Measurements from ENCODE around the gene PRPF19. TPM values are rescaled to one million over a fixed set of nuclear protein-coding genes. Genes with fewer than 3 reads are reported as not detected.
"Not testable (repeated sequence)": the region's sequence is repeated elsewhere in the genome, so short reads cannot be mapped to it uniquely, and the experiment has no call there.

The PRPF19 gene
- total RNA-seq, 2 donors from 2014 or later, result 22.1 to 27.0 TPM

DNA sequence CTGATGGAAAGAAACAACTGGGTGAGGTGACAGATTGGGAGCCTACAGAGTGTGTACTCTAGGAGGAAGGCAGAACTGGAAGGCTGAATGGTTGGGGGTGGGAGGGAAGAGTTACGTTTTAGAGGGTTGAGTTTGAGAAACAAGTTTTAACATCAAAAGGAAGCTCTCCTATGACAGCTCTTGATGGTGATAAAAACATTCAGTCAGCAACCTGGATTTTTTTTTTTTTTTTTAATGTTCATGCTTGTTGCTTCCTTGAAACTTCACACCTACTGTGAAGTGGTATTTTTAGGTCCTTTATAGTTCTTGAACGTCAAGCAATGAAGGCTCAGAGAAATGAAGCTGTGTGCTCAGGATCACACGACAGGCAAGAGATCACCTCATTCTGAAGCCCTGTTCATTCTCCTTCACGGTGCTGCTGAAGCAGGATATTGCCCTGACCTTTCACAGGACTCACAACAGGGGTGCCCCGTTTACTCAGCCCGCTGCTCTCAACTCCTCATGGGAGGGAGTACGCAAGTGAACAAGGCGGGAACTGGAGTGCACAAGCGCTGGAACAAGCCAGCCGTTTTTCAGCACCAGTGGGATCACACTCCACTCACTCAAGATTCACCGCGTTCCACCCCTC is 6.0 kb upstream of the PRPF19 start:
- Histone ChIP-seq H3K27me3 (no peaks in the 10 kb centered on the region), H3K27ac (no peak overlapping the region), H3K4me3 (no peak overlapping the region), H3K9me3 (no peaks in the 10 kb centered on the region), H3K36me3 (replicated peaks in 1 of 2; ENCODE audit: insufficient read depth in 1 of 2, low read depth in 2 of 2) (no peaks in the 10 kb centered on the region), H3K4me1 (peaks cover 30% of the 10 kb centered on the region)
- no peak for DNase-seq
- intact Hi-C loops (cut with DNase I), result no loop called here
- TF ChIP-seq, protein P1, sequence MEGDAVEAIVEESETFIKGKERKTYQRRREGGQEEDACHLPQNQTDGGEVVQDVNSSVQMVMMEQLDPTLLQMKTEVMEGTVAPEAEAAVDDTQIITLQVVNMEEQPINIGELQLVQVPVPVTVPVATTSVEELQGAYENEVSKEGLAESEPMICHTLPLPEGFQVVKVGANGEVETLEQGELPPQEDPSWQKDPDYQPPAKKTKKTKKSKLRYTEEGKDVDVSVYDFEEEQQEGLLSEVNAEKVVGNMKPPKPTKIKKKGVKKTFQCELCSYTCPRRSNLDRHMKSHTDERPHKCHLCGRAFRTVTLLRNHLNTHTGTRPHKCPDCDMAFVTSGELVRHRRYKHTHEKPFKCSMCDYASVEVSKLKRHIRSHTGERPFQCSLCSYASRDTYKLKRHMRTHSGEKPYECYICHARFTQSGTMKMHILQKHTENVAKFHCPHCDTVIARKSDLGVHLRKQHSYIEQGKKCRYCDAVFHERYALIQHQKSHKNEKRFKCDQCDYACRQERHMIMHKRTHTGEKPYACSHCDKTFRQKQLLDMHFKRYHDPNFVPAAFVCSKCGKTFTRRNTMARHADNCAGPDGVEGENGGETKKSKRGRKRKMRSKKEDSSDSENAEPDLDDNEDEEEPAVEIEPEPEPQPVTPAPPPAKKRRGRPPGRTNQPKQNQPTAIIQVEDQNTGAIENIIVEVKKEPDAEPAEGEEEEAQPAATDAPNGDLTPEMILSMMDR (IDR thresholded peaks at IDR 0.05), result no peak
- no peak for TF ChIP-seq POLR2A (IDR thresholded peaks at IDR 0.05)
- 68 to 75% methylated on average over 12 of the region's 12 CpGs for WGBS, 2 donors
- ATAC-seq, result no peak

DNA sequence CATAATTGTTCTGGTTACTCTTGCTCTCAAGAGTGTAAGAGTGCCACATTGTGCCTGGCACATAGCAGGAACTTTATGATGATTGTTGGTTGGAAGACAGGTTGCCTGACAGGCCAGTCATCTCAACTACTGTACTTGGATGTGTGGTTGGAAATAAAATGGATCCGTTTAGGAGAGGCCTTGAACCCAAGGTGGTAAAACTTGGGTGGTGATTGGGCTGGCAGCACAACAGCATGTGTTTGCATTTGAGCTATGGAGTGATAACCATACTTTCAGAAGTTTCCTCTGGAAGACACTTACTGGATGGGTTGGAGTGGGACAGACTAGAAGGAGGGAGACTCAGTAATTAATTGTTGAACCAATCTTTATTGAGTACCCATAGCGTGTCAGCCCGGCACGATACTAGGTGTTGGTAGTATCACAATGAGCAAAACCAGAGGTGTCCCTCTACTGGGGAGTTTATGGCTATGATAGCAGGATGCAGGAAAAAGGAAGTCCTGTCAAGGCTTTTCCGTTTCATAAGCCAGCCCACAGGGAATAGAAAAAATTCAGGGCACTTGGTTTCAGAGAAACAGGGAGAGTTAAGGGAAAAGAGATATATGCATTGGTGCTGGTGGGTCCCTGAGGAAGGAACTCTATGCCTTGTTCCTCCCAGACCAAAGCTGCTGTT is 4.5 kb upstream of the PRPF19 start:
- intact Hi-C loops (cut with DNase I), result no loop called here
- H3K27ac ChIP-seq, result peak overlapping the region in 1 of 4 donors; percentile 9
- no peaks in the 10 kb centered on the region for H3K27me3 ChIP-seq

DNA sequence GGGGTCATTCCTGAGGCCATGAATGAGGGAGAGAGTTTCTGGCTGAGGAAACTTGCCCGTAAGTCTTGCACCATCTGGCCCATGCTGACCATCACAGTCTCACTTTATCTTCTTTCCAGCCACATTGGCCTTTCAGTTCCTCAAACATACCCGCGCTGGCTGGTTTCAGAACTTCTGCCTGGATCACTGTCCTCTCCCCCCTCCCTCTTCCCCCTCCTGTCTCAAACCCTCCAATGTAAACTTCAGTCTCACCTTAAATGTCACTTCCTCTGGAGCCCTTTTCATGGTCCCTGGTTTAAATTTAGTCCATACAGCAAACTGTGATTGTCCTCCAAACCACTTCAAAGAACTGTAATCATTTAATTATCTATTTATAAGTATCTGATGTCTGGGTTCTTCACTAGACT is 3.9 kb upstream of the PRPF19 start:
- H3K27me3 ChIP-seq, result no peaks in the 10 kb centered on the region
- peak overlapping the region in 1 of 4 donors; percentile 9 for H3K27ac ChIP-seq
- ATAC-seq (no peak), DNase-seq (peak in 1 of 4 donors; percentile 58)
- WGBS, 2 donors, result 78 to 81% methylated on average over 3 of the region's 3 CpGs
- H3K4me3 ChIP-seq, result no peak overlapping the region
- no peak for TF ChIP-seq POLR2A (IDR thresholded peaks at IDR 0.05)
- TF ChIP-seq, protein P1 (IDR thresholded peaks at IDR 0.05), result no peak
- intact Hi-C loops (cut with DNase I), result no loop called here
- no peaks in the 10 kb centered on the region for H3K9me3 ChIP-seq
- H3K36me3 ChIP-seq (replicated peaks in 1 of 2; ENCODE audit: insufficient read depth in 1 of 2, low read depth in 2 of 2), result no peaks in the 10 kb centered on the region
- peaks cover 24% of the 10 kb centered on the region for H3K4me1 ChIP-seq

More for the DNA sequence above, 4.5 kb upstream of the PRPF19 start:
- ATAC-seq, result no peak
- no peaks in the 10 kb centered on the region for H3K36me3 ChIP-seq (replicated peaks in 1 of 2; ENCODE audit: insufficient read depth in 1 of 2, low read depth in 2 of 2)
- peaks cover 25% of the 10 kb centered on the region for H3K4me1 ChIP-seq
- no peak for DNase-seq
- WGBS, 2 donors, result 64 to 70% methylated on average over 5 of the region's 5 CpGs
- no peaks in the 10 kb centered on the region for H3K9me3 ChIP-seq
- TF ChIP-seq, protein P1 (IDR thresholded peaks at IDR 0.05), result no peak
- TF ChIP-seq POLR2A (IDR thresholded peaks at IDR 0.05), result no peak
- no peak overlapping the region for H3K4me3 ChIP-seq

DNA sequence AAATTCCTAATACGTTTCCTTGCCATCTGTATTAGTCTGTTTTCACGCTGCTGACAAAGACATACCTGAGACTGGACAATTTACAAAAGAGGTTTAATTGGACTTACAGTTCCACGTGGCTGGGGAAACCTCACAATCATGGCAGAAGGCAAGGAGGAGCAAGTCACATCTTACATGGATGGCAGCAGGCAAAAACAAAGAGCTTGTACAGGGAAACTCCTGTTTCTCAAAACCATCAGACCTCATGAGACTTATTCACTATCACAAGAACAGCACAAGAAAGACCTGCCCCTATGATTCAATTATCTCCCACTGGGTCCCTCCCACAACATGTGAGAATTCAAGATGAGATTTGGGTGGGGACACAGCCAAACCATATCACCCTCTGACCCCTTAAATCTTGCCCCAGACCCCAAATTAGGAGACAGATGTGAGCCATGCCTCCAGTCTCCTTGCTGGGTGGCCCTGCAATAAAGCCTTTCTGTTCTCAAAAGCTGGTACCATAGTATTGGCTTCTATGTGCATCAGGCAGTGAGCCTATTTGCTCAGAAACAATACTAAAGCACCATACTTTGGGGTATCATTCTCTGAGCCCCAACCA is 3.4 kb upstream of the PRPF19 start:
- H3K36me3 ChIP-seq (replicated peaks in 1 of 2; ENCODE audit: insufficient read depth in 1 of 2, low read depth in 2 of 2); H3K4me3 ChIP-seq; H3K27me3 ChIP-seq; ATAC-seq; intact Hi-C loops (cut with DNase I); H3K27ac ChIP-seq; H3K9me3 ChIP-seq; DNase-seq: not testable (repeated sequence)
- peaks cover 24% of the 10 kb centered on the region for H3K4me1 ChIP-seq
- WGBS, 2 donors, result 70 to 79% methylated on average over 3 of the region's 3 CpGs

DNA sequence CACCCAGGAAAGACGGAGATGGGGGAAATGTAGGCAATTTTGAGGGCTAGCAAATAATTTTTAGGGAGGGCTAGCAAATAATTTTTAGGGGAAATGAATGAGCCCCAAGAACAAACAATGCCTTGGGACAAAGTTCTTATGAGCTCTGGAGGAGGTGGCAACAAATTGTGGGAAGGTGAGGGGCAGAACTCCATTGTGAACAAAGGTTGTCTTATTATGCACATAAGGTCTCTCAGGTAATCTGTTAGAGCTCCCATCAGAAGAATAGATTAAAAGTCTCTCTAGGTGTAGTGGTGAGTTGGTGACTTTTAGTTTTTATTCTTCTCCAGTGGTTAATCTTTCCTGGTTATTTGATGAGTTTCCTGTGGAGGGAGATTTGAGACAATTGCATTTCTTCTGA is 2.4 kb upstream of the PRPF19 start:
- TF ChIP-seq, protein P1 (IDR thresholded peaks at IDR 0.05), result no peak
- TF ChIP-seq POLR2A (IDR thresholded peaks at IDR 0.05), result no peak
- Histone ChIP-seq H3K4me3 (no peak overlapping the region), H3K36me3 (replicated peaks in 1 of 2; ENCODE audit: insufficient read depth in 1 of 2, low read depth in 2 of 2) (no peaks in the 10 kb centered on the region), H3K27ac (no peak overlapping the region), H3K4me1 (peaks cover 31% of the 10 kb centered on the region), H3K9me3 (no peaks in the 10 kb centered on the region), H3K27me3 (no peaks in the 10 kb centered on the region)
- intact Hi-C loops (cut with DNase I), result no loop called here
- no peak for ATAC-seq
- no peak for DNase-seq
- WGBS, 2 donors, result 21 to 79% methylated on average over 1 of the region's 1 CpG
